Osteoblast (primary cell): ENCODE measurements around the gene NPLOC4. TPM values are rescaled to one million over a fixed set of nuclear protein-coding genes. Genes with fewer than 3 reads are reported as not detected.
"Not testable (repeated sequence)": the region's sequence is repeated elsewhere in the genome, so short reads cannot be mapped to it uniquely, and the experiment has no call there.

Source experiments
- DNase-seq: peaks from one replicate; pipeline ENCODE4 v3.0.0; 2011; ENCODE audit warnings: low spot score, mixed read lengths; ENCODE audit not compliant: insufficient read length; ENCODE audit errors: missing footprints
- H2AFZ ChIP-seq: 2 replicates; pipeline ENCODE4 v1.6.0; 2011; ENCODE audit warnings: mild to moderate bottlenecking, low read length
- H3K27ac ChIP-seq: 2 replicates; pipeline ENCODE4 v1.5.1; 2011; ENCODE audit warnings: mild to moderate bottlenecking, low read depth, low read length, moderate library complexity
- H3K27me3 ChIP-seq: 2 replicates; pipeline ENCODE4 v1.6.0; 2012; ENCODE audit warnings: mild to moderate bottlenecking, control low read depth, inconsistent platforms, low read length, moderate library complexity; ENCODE audit not compliant: insufficient read depth
- H3K36me3 ChIP-seq: 2 replicates; pipeline ENCODE4 v1.5.1; 2011; ENCODE audit warnings: mild to moderate bottlenecking, low read length, control low read depth, moderate library complexity; ENCODE audit not compliant: insufficient read depth
- H3K4me1 ChIP-seq: 2 replicates; pipeline ENCODE4 v1.5.1; 2011; ENCODE audit warnings: mild to moderate bottlenecking, low read length, control low read depth, moderate library complexity; ENCODE audit not compliant: insufficient read depth
- H3K4me2 ChIP-seq: 2 replicates; pipeline ENCODE4 v1.6.0; 2011; ENCODE audit warnings: mild to moderate bottlenecking, low read length; ENCODE audit not compliant: insufficient read depth
- H3K4me3 ChIP-seq: fragments of 200-600 bp; sonication (generic); 3 replicates; pipeline ENCODE4 v1.5.1; 2012; ENCODE audit warnings: mild to moderate bottlenecking, low read length, inconsistent platforms; ENCODE audit not compliant: insufficient read depth
- H3K79me2 ChIP-seq: 2 replicates; pipeline ENCODE4 v1.6.0; 2012; ENCODE audit warnings: mild to moderate bottlenecking, low read length, control low read depth, inconsistent platforms; ENCODE audit not compliant: insufficient read depth
- H3K9me3 ChIP-seq: 2 replicates; pipeline ENCODE4 v1.5.1; 2011; ENCODE audit warnings: low read depth, low read length, control low read depth
- H4K20me1 ChIP-seq: 2 replicates; pipeline ENCODE4 v1.6.0; 2012; ENCODE audit warnings: mild to moderate bottlenecking, low read length, control low read depth; ENCODE audit not compliant: insufficient read depth
- CTCF ChIP-seq: IDR thresholded peaks from 2 replicates; pipeline ENCODE4 v1.5.1; 2011; ENCODE audit warnings: mild to moderate bottlenecking, low read depth, low read length, moderate library complexity; ENCODE audit errors: extremely low read depth
- total RNA-seq: library from RNA; depleted of rRNA; stranded (reverse); fragments of >200 nt; gene quantifications from 2 replicates; pipeline ENCODE4 v1.2.3, GENCODE V29; 2012

The NPLOC4 gene
- total RNA-seq, 1 donor: 118 TPM

GRCh38 chr17:81533339-81534141, 103.4 kb downstream of the NPLOC4 start:
- no peak for TF ChIP-seq CTCF
- Histone ChIP-seq H3K9me3 (no peaks in the 10 kb centered on the region), H3K4me3 (no peak overlapping the region)

GRCh38 chr17:81532490-81533287, 104.2 kb downstream of the NPLOC4 start:
- Histone ChIP-seq H4K20me1 (peaks cover 10% of the 10 kb centered on the region), H3K4me1 (no peaks in the 10 kb centered on the region), H3K36me3 (no peaks in the 10 kb centered on the region), H2AFZ (no peak overlapping the region), H3K4me2 (no peak overlapping the region), H3K27ac (no peak overlapping the region), H3K4me3 (no peak overlapping the region), H3K27me3 (peaks cover 24% of the 10 kb centered on the region), H3K9me3 (no peaks in the 10 kb centered on the region), H3K79me2 (no peaks in the 10 kb centered on the region)
- no peak for TF ChIP-seq CTCF
- no peak for DNase-seq

More at GRCh38 chr17:81533339-81534141, 103.4 kb downstream of the NPLOC4 start:
- no peak for DNase-seq
- no peak overlapping the region for H2AFZ ChIP-seq
- H3K79me2 ChIP-seq: no peaks in the 10 kb centered on the region
- no peaks in the 10 kb centered on the region for H3K4me1 ChIP-seq
- no peak overlapping the region for H3K4me2 ChIP-seq
- peaks cover 17% of the 10 kb centered on the region for H4K20me1 ChIP-seq
- no peaks in the 10 kb centered on the region for H3K36me3 ChIP-seq
- H3K27ac ChIP-seq: no peak overlapping the region
- H3K27me3 ChIP-seq: peaks cover 17% of the 10 kb centered on the region

GRCh38 chr17:81531998-81532404, 104.9 kb downstream of the NPLOC4 start:
- not testable (repeated sequence) for H4K20me1 ChIP-seq, H3K27ac ChIP-seq, DNase-seq, H3K4me2 ChIP-seq, H3K4me3 ChIP-seq, H3K36me3 ChIP-seq, H3K79me2 ChIP-seq, H3K9me3 ChIP-seq, H3K4me1 ChIP-seq, H2AFZ ChIP-seq
- H3K27me3 ChIP-seq: peaks cover 24% of the 10 kb centered on the region

GRCh38 chr17:81531013-81531412, 105.9 kb downstream of the NPLOC4 start:
- not testable (repeated sequence) for H3K27ac ChIP-seq, H3K79me2 ChIP-seq, DNase-seq, H4K20me1 ChIP-seq, H3K4me2 ChIP-seq, H3K36me3 ChIP-seq, H3K9me3 ChIP-seq, H3K4me3 ChIP-seq, H3K4me1 ChIP-seq, H2AFZ ChIP-seq
- H3K27me3 ChIP-seq: peaks cover 17% of the 10 kb centered on the region
